ENCODE results near the gene PLOD1.

- TF ChIP-seq TCF4 (CRISPR knock-in tag; IDR thresholded peaks at IDR 0.05; ENCODE audit: borderline replicate concordance): no peak
- TF ChIP-seq ZC3H10 (CRISPR knock-in tag; IDR thresholded peaks at IDR 0.05): no peak
- TF ChIP-seq ZNF8 (CRISPR knock-in tag; IDR thresholded peaks at IDR 0.05): no peak
- TF ChIP-seq ZFP3 (CRISPR knock-in tag; IDR thresholded peaks at IDR 0.05): no peak
- TF ChIP-seq CREB5 (CRISPR knock-in tag; IDR thresholded peaks at IDR 0.05; ENCODE audit: low read depth): no peak
- TF ChIP-seq ZFP30 (CRISPR knock-in tag; IDR thresholded peaks at IDR 0.05): no peak
- no peak for TF ChIP-seq PATZ1 (CRISPR knock-in tag; IDR thresholded peaks at IDR 0.05; ENCODE audit: borderline replicate concordance)
Observed at GRCh38 chr1:11982010-11982392, 47.5 kb downstream of the PLOD1 start.

Measured in SK-N-SH treated with all-trans-retinoic acid at 6 μM for 48 hours (cell line).